ENCODE measurements around the gene KLF13. TPM values are rescaled to one million over a fixed set of nuclear protein-coding genes. Genes with fewer than 3 reads are reported as not detected.

KLF13 gene
- total and polyA plus RNA-seq, 10 of the 15 experiments (the other 5 are each of a cell fraction or from before 2014, with no cell fraction given), result 20.3 to 109 (median 51.4) TPM

DNA sequence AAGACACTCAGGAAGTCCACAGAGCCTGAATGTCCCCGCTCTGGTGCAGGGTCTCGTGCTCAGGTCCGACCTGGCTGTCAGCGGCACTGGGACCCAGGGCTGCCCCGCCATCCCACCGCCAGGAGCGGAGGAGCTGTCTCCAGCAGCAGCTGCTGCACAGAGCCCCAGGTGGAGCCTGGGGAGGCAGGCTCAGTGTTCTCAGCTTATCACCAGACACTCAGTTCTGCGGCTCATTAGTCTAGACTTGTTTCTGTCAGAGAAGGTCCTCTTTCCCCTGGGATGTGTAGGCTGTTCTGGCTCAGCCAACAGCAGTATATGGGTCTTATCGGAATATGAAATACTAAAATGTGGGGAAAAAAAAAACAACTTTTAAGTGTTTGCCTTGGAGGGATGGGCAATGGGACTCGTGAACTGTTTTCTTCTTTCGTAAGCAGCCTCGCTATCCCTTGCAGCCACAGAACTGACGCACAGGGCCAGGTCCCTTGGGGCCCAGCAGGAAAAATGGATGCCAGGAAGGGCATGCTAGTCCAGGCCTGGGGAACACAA is 75.9 kb downstream of the KLF13 start:
- Histone ChIP-seq H3K79me2 (ENCODE audit: control insufficient read depth, insufficient read depth, low read length) (no peaks in the 10 kb centered on the region), H3K9ac (ENCODE audit: control insufficient read depth, insufficient read depth, low read length) (no peak overlapping the region), H3K4me2 (ENCODE audit: control insufficient read depth, insufficient read depth) (no peak overlapping the region), H2AFZ (ENCODE audit: control insufficient read depth, low read depth, low read length) (no peak overlapping the region), H3K36me3 (ENCODE audit: control insufficient read depth in 2 of 2, insufficient read depth in 2 of 2, low read length in 1 of 2) (no peaks in the 10 kb centered on the region), H3K9me3 (replicated peaks; ENCODE audit: control insufficient read depth, insufficient read depth, low read length) (no peaks in the 10 kb centered on the region; the same call in 2 of the 3 replicates), H4K20me1 (ENCODE audit: control insufficient read depth, insufficient read depth) (no peaks in the 10 kb centered on the region), H3K27ac (ENCODE audit: control insufficient read depth, insufficient read depth) (no peak overlapping the region), H3K4me1 (ENCODE audit: control insufficient read depth, insufficient read depth, low read length) (no peaks in the 10 kb centered on the region; the same call in 1 of the 2 replicates), H3K4me3 (no peak overlapping the region), H3K27me3 (replicated peaks in 1 of 2; ENCODE audit: control insufficient read depth in 2 of 2, insufficient read depth in 2 of 2, low read length in 1 of 2) (no peaks in the 10 kb centered on the region)
- no peak for ATAC-seq
- WGBS (ENCODE audit: insufficient coverage, insufficient replicate concordance, low lambda C conversion rate, missing lambda C conversion rate), result 72% methylated on average over 13 of the region's 13 CpGs
- ChIA-PET RAD21 (ENCODE audit: unreplicated experiment) (no interaction called here), CTCF (no interaction called here), POLR2A (no interaction called here), SMC1A (ENCODE audit: uncharacterized antibody, unreplicated experiment) (no interaction called here)
- DNase-seq (ENCODE audit: low read depth, low spot score), result no peak
- in situ Hi-C loops (cut with MboI) (no loop called here), intact Hi-C loops (cut with micrococcal nuclease; ENCODE audit: unreplicated experiment) (no loop called here)
- FAIRE-seq, result no peak
- BruUV-seq (replicated peaks), result no TSS peak
- TF ChIP-seq, protein P1, sequence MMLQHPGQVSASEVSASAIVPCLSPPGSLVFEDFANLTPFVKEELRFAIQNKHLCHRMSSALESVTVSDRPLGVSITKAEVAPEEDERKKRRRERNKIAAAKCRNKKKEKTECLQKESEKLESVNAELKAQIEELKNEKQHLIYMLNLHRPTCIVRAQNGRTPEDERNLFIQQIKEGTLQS (IDR thresholded peaks at IDR 0.05; ENCODE audit: borderline replicate concordance, extremely low read depth, low read depth, low read length), result no peak
- TF ChIP-seq DPF2 (IDR thresholded peaks at IDR 0.05) (no peak), SUZ12 (IDR thresholded peaks at IDR 0.05; ENCODE audit: unreplicated experiment) (no peak), LARP7 (IDR thresholded peaks at IDR 0.05) (no peak), ZNF217 (IDR thresholded peaks at IDR 0.05) (no peak), MTA2 (IDR thresholded peaks at IDR 0.05; ENCODE audit: low read depth) (no peak), BHLHE40 (IDR thresholded peaks at IDR 0.05; ENCODE audit: borderline replicate concordance in 1 of 2, low read depth in 2 of 2, low read length in 1 of 2) (no peak), YBX1 (IDR thresholded peaks at IDR 0.05) (no peak), ZZZ3 (IDR thresholded peaks at IDR 0.05; ENCODE audit: control insufficient read depth, insufficient read length, low read depth) (no peak), BACH1 (IDR thresholded peaks at IDR 0.05; ENCODE audit: borderline replicate concordance) (no peak), ETV6 (conservative IDR thresholded peaks at IDR 0.05 in 1 of 2, IDR thresholded peaks at IDR 0.05 in 1 of 2; ENCODE audit: borderline replicate concordance in 1 of 2, low read depth in 1 of 2) (no peak), ESRRA (IDR thresholded peaks at IDR 0.05; ENCODE audit: low read length) (no peak), IRF4 (IDR thresholded peaks at IDR 0.05; ENCODE audit: low read depth, low read length) (no peak)
- TF ChIP-seq, protein P2, sequence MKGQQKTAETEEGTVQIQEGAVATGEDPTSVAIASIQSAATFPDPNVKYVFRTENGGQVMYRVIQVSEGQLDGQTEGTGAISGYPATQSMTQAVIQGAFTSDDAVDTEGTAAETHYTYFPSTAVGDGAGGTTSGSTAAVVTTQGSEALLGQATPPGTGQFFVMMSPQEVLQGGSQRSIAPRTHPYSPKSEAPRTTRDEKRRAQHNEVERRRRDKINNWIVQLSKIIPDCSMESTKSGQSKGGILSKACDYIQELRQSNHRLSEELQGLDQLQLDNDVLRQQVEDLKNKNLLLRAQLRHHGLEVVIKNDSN (IDR thresholded peaks at IDR 0.05; ENCODE audit: borderline replicate concordance, extremely low read length, insufficient read depth, low read depth, low read length), result no peak
- TF ChIP-seq, protein P3, sequence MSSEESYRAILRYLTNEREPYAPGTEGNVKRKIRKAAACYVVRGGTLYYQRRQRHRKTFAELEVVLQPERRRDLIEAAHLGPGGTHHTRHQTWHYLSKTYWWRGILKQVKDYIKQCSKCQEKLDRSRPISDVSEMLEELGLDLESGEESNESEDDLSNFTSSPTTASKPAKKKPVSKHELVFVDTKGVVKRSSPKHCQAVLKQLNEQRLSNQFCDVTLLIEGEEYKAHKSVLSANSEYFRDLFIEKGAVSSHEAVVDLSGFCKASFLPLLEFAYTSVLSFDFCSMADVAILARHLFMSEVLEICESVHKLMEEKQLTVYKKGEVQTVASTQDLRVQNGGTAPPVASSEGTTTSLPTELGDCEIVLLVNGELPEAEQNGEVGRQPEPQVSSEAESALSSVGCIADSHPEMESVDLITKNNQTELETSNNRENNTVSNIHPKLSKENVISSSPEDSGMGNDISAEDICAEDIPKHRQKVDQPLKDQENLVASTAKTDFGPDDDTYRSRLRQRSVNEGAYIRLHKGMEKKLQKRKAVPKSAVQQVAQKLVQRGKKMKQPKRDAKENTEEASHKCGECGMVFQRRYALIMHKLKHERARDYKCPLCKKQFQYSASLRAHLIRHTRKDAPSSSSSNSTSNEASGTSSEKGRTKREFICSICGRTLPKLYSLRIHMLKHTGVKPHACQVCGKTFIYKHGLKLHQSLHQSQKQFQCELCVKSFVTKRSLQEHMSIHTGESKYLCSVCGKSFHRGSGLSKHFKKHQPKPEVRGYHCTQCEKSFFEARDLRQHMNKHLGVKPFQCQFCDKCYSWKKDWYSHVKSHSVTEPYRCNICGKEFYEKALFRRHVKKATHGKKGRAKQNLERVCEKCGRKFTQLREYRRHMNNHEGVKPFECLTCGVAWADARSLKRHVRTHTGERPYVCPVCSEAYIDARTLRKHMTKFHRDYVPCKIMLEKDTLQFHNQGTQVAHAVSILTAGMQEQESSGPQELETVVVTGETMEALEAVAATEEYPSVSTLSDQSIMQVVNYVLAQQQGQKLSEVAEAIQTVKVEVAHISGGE (CRISPR knock-in tag; IDR thresholded peaks at IDR 0.05), result no peak
- TF ChIP-seq, protein P4, sequence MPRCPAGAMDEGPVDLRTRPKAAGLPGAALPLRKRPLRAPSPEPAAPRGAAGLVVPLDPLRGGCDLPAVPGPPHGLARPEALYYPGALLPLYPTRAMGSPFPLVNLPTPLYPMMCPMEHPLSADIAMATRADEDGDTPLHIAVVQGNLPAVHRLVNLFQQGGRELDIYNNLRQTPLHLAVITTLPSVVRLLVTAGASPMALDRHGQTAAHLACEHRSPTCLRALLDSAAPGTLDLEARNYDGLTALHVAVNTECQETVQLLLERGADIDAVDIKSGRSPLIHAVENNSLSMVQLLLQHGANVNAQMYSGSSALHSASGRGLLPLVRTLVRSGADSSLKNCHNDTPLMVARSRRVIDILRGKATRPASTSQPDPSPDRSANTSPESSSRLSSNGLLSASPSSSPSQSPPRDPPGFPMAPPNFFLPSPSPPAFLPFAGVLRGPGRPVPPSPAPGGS (IDR thresholded peaks at IDR 0.05; ENCODE audit: borderline replicate concordance, insufficient read depth, low read depth, low read length, poor library complexity, severe bottlenecking), result no peak
